PC-3 (cell line): ENCODE results near the gene MAG.

ENCODE experiments used
- CTCF ChIP-seq: fragments of 300-600 bp; sonication (generic); conservative IDR thresholded peaks from 2 replicates; pipeline ENCODE4 v1.5.1; 2017; ENCODE audit warnings: antibody characterized with exemption, low read depth, mild to moderate bottlenecking, low read length
- EZH2 ChIP-seq: fragments of 300-600 bp; sonication (generic); IDR thresholded peaks from one replicate; pipeline ENCODE4 v1.6.1; 2017; ENCODE audit warnings: antibody characterized with exemption, mild to moderate bottlenecking, low read length; ENCODE audit not compliant: unreplicated experiment
- EZH2phosphoT487 ChIP-seq: fragments of 300-600 bp; sonication (generic); IDR thresholded peaks from 2 replicates; pipeline ENCODE4 v1.6.1; 2018; ENCODE audit warnings: mild to moderate bottlenecking, antibody characterized with exemption, low read length, borderline replicate concordance

- TF ChIP-seq CTCF (no peak), EZH2 (no peak), EZH2phosphoT487 (no peak)
Observed at GRCh38 chr19:35278578-35279284, 13.2 kb upstream of the MAG start.
